ENCODE data around the gene SLC7A7. TPM values are rescaled to one million over a fixed set of nuclear protein-coding genes. Genes with fewer than 3 reads are reported as not detected.
"Not testable (repeated sequence)": the region's sequence is repeated elsewhere in the genome, so short reads cannot be mapped to it uniquely, and the experiment has no call there.

SLC7A7 gene
- total RNA-seq, 1 donor = 2.5 TPM

DNA sequence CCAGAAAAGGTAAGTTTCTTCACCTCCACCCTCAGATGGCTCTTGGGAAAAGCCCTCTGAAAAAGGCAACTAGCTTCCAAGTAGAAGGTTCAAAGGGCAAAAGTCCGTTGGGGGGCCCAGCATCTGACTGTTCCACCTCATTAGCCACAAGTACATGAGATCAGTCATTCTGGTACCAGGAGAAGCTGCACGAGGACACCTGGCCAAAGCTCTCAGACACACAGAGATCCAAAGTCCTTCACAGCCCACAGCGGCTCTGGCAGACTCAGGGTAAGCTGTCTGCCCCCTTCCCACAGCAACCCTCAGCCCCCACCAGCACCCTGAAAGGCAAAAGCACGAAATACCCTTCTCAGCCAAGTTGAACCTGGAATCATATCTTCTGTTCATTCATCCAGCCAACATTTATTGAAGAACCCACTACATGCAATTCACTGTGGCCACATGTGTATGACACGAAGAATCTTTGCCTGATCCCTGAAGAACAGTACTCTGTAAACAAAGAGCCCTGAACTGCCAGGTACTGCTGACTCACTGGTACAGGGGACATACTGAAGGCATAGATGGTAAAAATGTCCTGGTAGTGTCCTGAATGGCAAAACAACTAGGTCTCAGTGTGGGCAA lies 19.0 kb downstream of the SLC7A7 start:
- no peak overlapping the region for H3K4me3 ChIP-seq (ENCODE audit: low read depth, low read length)
- TF ChIP-seq, protein P1, sequence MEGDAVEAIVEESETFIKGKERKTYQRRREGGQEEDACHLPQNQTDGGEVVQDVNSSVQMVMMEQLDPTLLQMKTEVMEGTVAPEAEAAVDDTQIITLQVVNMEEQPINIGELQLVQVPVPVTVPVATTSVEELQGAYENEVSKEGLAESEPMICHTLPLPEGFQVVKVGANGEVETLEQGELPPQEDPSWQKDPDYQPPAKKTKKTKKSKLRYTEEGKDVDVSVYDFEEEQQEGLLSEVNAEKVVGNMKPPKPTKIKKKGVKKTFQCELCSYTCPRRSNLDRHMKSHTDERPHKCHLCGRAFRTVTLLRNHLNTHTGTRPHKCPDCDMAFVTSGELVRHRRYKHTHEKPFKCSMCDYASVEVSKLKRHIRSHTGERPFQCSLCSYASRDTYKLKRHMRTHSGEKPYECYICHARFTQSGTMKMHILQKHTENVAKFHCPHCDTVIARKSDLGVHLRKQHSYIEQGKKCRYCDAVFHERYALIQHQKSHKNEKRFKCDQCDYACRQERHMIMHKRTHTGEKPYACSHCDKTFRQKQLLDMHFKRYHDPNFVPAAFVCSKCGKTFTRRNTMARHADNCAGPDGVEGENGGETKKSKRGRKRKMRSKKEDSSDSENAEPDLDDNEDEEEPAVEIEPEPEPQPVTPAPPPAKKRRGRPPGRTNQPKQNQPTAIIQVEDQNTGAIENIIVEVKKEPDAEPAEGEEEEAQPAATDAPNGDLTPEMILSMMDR (IDR thresholded peaks at IDR 0.05; ENCODE audit: insufficient read depth, low read length) = no peak

DNA sequence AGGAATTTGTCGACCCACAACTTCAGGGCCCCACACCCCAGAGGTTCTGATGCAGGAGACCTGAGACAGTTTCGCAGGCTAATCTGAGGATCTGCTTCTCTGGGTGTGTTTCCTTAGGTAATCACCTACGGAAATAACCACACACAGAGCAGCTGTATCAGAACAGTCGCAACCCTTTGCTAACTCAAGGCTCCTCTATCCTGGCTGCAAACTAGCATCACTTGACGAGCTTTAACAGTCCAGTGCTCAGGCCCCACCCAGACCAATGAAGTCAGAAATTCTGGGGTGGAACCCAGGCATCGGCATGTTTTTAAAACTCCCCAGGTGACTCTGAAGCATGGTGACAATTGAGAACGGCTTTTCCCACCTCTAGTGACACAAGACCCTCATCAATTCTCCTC lies 20.7 kb downstream of the SLC7A7 start:
- TF ChIP-seq, protein P1 (IDR thresholded peaks at IDR 0.05; ENCODE audit: insufficient read depth, low read length) = no peak
- no peak for DNase-seq (ENCODE audit: low read depth)

More for the DNA sequence above, 19.0 kb downstream of the SLC7A7 start:
- DNase-seq (ENCODE audit: low read depth) = no peak

DNA sequence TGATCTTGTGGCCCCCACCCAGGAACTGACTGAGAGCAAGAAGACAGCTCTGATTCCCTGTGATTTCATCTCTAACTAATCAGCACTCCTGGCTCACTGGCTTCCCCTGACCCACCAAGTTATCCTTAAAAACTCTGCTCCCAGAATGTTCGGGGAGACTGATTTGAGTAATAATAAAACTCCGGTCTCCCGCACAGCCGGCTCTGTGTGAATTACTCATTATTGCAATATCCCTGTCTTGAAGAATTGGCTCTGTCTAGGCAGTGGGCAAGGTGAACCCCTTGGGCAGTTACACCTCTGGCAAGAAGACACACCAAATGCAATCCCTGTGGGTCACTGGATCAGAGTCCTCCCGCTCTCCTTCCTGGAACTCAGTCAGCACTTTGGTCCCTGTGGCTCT lies 21.3 kb downstream of the SLC7A7 start:
- TF ChIP-seq, protein P1 (IDR thresholded peaks at IDR 0.05; ENCODE audit: insufficient read depth, low read length) = no peak
- DNase-seq (ENCODE audit: low read depth) = no peak

More for the DNA sequence above, 20.7 kb downstream of the SLC7A7 start:
- H3K4me3 ChIP-seq (ENCODE audit: low read depth, low read length) = no peak overlapping the region

DNA sequence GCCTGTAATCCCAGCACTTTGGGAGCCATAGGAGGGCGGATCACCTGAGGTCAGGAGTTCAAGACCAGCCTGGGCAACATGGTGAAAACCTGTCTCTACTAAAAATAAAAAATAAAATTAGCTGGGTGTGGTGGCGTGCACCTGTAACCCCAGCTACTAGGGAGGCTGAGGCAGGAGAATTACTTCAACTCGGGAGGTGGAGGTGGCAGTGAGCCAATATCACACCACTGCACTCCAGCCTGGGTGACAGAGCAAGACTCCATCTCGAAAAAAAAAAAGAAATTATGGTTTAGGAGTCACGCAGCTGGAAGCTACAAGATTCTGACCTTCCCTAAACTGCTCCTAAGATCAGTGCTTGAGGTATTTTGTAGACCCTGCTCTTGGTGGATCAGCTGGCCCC lies 21.7 kb downstream of the SLC7A7 start:
- DNase-seq (ENCODE audit: low read depth); H3K4me3 ChIP-seq (ENCODE audit: low read depth, low read length): not testable (repeated sequence)

More for the DNA sequence above, 21.3 kb downstream of the SLC7A7 start:
- H3K4me3 ChIP-seq (ENCODE audit: low read depth, low read length) = no peak overlapping the region

DNA sequence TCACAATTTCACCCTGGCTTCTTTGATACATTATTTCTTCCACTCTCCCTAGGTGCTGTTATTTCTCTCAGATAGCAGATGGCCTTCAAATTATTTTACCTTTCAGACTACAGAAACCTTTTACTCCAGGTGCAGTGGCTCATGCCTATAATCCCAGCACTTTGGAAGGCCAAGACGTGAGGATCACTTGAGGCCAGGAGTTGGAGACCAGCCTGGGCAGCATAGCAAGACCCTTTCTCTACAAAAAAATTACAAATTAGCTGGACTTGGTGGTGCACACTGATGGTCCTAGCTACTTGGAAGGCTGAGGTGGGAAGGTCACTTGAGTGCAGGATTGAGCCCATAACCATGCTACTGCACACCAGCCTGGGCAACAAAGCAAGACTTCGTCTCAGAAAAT lies 23.1 kb downstream of the SLC7A7 start:
- TF ChIP-seq, protein P1 (IDR thresholded peaks at IDR 0.05; ENCODE audit: insufficient read depth, low read length) = no peak
- H3K4me3 ChIP-seq (ENCODE audit: low read depth, low read length) = no peak overlapping the region
- no peak for DNase-seq (ENCODE audit: low read depth)

DNA sequence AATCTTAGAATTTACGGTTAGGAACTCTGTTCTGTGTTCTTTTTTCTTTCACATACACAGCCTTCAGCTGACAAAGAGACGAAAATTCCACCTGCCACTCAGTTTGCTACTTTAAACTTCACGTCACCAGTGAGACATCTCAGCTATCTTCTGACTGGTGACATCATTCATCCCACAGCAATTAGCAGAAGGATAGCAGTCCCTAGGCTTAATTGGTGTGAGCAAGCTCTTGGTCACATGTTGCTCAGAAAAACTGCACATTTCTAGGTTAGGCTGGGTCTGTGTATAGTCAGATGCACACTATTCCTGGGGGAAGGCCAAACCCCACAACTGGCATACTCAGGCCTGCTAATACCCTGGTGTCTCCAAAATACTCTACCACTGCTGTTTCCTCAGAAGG lies 23.9 kb downstream of the SLC7A7 start:
- TF ChIP-seq, protein P1 (IDR thresholded peaks at IDR 0.05; ENCODE audit: insufficient read depth, low read length) = no peak
- peak; percentile 64 for DNase-seq (ENCODE audit: low read depth)
- no peak overlapping the region for H3K4me3 ChIP-seq (ENCODE audit: low read depth, low read length)

DNA sequence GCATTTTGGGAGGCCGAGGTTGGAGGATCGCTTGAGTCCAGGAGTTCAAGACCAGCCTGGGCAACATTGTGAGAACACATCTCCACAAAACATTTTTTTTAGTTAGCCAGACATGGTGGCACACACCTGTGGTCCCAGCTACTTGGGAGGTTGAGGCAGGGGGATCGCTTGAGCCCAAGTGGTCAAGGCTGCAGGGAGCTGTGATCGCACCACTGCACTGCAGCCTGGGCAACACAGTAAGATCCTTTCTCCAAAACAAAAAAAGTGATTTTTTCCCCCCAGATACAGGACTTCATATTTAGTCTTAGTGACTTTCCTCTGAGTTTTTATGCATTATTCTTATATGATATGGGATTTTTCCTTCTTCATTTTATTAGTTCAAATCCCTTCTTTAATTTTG lies 28.6 kb downstream of the SLC7A7 start:
- no peak for DNase-seq (ENCODE audit: low read depth)
- TF ChIP-seq, protein P1 (IDR thresholded peaks at IDR 0.05; ENCODE audit: insufficient read depth, low read length) = no peak
- no peak overlapping the region for H3K4me3 ChIP-seq (ENCODE audit: low read depth, low read length)

All from fibroblast of the aortic adventitia (primary cell).